ENCODE results near the gene GPHN.

GPHN gene

GRCh38 chr14:67218126-67218525 is 710.2 kb downstream of the GPHN start:
- no peak for TF ChIP-seq TCF12 (IDR thresholded peaks at IDR 0.05; ENCODE audit: low read depth)
- TF ChIP-seq TAF1 (IDR thresholded peaks at IDR 0.05; ENCODE audit: low read depth), result no peak
- no peak for TF ChIP-seq USF1 (IDR thresholded peaks at IDR 0.05)
- no peak for TF ChIP-seq TEAD4 (IDR thresholded peaks at IDR 0.05)
- TF ChIP-seq RAD21 (IDR thresholded peaks at IDR 0.05; ENCODE audit: low read depth), result no peak
- no peak for TF ChIP-seq FOXM1 (IDR thresholded peaks at IDR 0.05; ENCODE audit: borderline replicate concordance, low read depth)
- no peak for TF ChIP-seq ZBTB7A (IDR thresholded peaks at IDR 0.05; ENCODE audit: low read depth)
- TF ChIP-seq NFIC (IDR thresholded peaks at IDR 0.05), result no peak

GRCh38 chr14:67221248-67221981 is 713.5 kb downstream of the GPHN start:
- TF ChIP-seq NFIC (IDR thresholded peaks at IDR 0.05) (no peak), USF1 (IDR thresholded peaks at IDR 0.05) (no peak), YY1 (IDR thresholded peaks at IDR 0.05; ENCODE audit: low read depth) (no peak), TCF12 (IDR thresholded peaks at IDR 0.05; ENCODE audit: low read depth) (no peak), TEAD4 (IDR thresholded peaks at IDR 0.05) (no peak), RAD21 (IDR thresholded peaks at IDR 0.05; ENCODE audit: low read depth) (no peak), CREB1 (IDR thresholded peaks at IDR 0.05; ENCODE audit: low read depth) (no peak), EP300 (IDR thresholded peaks at IDR 0.05; ENCODE audit: borderline replicate concordance) (no peak), TAF1 (IDR thresholded peaks at IDR 0.05; ENCODE audit: low read depth) (no peak), MAX (IDR thresholded peaks at IDR 0.05) (no peak)

GRCh38 chr14:67221982-67222328 is 714.0 kb downstream of the GPHN start:
- no peak for TF ChIP-seq USF1 (IDR thresholded peaks at IDR 0.05)
- no peak for TF ChIP-seq TAF1 (IDR thresholded peaks at IDR 0.05; ENCODE audit: low read depth)
- no peak for TF ChIP-seq NFIC (IDR thresholded peaks at IDR 0.05)
- no peak for TF ChIP-seq ZBTB7A (IDR thresholded peaks at IDR 0.05; ENCODE audit: low read depth)
- TF ChIP-seq REST (IDR thresholded peaks at IDR 0.05; ENCODE audit: low read depth), result no peak
- no peak for TF ChIP-seq CREB1 (IDR thresholded peaks at IDR 0.05; ENCODE audit: low read depth)
- TF ChIP-seq TCF12 (IDR thresholded peaks at IDR 0.05; ENCODE audit: low read depth), result no peak
- TF ChIP-seq TEAD4 (IDR thresholded peaks at IDR 0.05), result no peak
- TF ChIP-seq YY1 (IDR thresholded peaks at IDR 0.05; ENCODE audit: low read depth), result no peak
- no peak for TF ChIP-seq MAX (IDR thresholded peaks at IDR 0.05)
- TF ChIP-seq EP300 (IDR thresholded peaks at IDR 0.05; ENCODE audit: borderline replicate concordance), result no peak
- TF ChIP-seq FOXM1 (IDR thresholded peaks at IDR 0.05; ENCODE audit: borderline replicate concordance, low read depth), result no peak

GRCh38 chr14:67225523-67225922 is 717.6 kb downstream of the GPHN start:
- TF ChIP-seq NFIC (IDR thresholded peaks at IDR 0.05) (no peak), TCF12 (IDR thresholded peaks at IDR 0.05; ENCODE audit: low read depth) (no peak)

- no peak for TF ChIP-seq EGR1 (IDR thresholded peaks at IDR 0.05)
- TF ChIP-seq EP300 (IDR thresholded peaks at IDR 0.05; ENCODE audit: borderline replicate concordance), result no peak
- TF ChIP-seq TEAD4 (IDR thresholded peaks at IDR 0.05), result no peak
- TF ChIP-seq CEBPB (IDR thresholded peaks at IDR 0.05), result no peak
These were observed 720.5 kb downstream of the GPHN start for GRCh38 chr14:67228325-67228984.

All from Ishikawa (cell line).